HK-2 (cell line): ENCODE data around the gene UBALD2.
"Not testable (repeated sequence)": the region's sequence is repeated elsewhere in the genome, so short reads cannot be mapped to it uniquely, and the experiment has no call there.

Experiments
- DNase-seq: peaks from one replicate; pipeline ENCODE4 v3.0.0-alpha.2; 2018; ENCODE audit not compliant: unreplicated experiment

Gene UBALD2

GRCh38 chr17:76265624-76266243 is 586 bp downstream of the UBALD2 start:
- DNase-seq, result peak; percentile 57

- no peak for DNase-seq
Measured at GRCh38 chr17:76266244-76266938, 1.2 kb downstream of the UBALD2 start.

GRCh38 chr17:76267051-76267576 is 2.0 kb downstream of the UBALD2 start:
- no peak for DNase-seq

GRCh38 chr17:76267581-76268001 is 2.4 kb downstream of the UBALD2 start:
- DNase-seq, result not testable (repeated sequence)

- DNase-seq, result no peak
Measured at GRCh38 chr17:76268015-76268749, 3.0 kb downstream of the UBALD2 start.

GRCh38 chr17:76268991-76269981 is 4.1 kb downstream of the UBALD2 start:
- no peak for DNase-seq

GRCh38 chr17:76270127-76270592 is 5.0 kb downstream of the UBALD2 start:
- DNase-seq, result no peak

GRCh38 chr17:76270770-76271668 is 5.9 kb downstream of the UBALD2 start:
- no peak for DNase-seq

- DNase-seq, result no peak
Measured at GRCh38 chr17:76271669-76272540, 6.8 kb downstream of the UBALD2 start.

GRCh38 chr17:76272541-76273444 is 7.6 kb downstream of the UBALD2 start:
- no peak for DNase-seq

GRCh38 chr17:76273445-76274111 is 8.4 kb downstream of the UBALD2 start:
- no peak for DNase-seq

GRCh38 chr17:76274112-76274956 is 9.2 kb downstream of the UBALD2 start:
- no peak for DNase-seq

- DNase-seq, result no peak
Measured at GRCh38 chr17:76275382-76276068, 10.4 kb downstream of the UBALD2 start.

GRCh38 chr17:76276069-76276431 is 10.9 kb downstream of the UBALD2 start:
- no peak for DNase-seq

GRCh38 chr17:76276461-76277299 is 11.5 kb downstream of the UBALD2 start:
- DNase-seq, result no peak
